HuH-7 (cell line): ENCODE results near the gene GNAI2.

Experiments
- DNase-seq: peaks from one replicate; pipeline ENCODE4 v3.0.0; 2011; ENCODE audit warnings: low spot score

Gene GNAI2

GRCh38 chr3:50235716-50236483 lies at the start of gene GNAI2:
GNAI2 (plus strand) TSS chr3:50236204; CDS start chr3:50236336, 132 bp downstream.
- peak; percentile 99 for DNase-seq

GRCh38 chr3:50187750-50188149 lies 48.3 kb upstream of the GNAI2 start:
- DNase-seq: no peak

- DNase-seq: peak; percentile 86
These were observed 46.7 kb upstream of the GNAI2 start for GRCh38 chr3:50189274-50189673.

- DNase-seq: no peak
These were observed 46.0 kb upstream of the GNAI2 start for GRCh38 chr3:50189989-50190388.

- DNase-seq: no peak
These were observed 44.9 kb upstream of the GNAI2 start, which contains the start of gene GNAT1 for GRCh38 chr3:50190936-50191660. GNAT1 (plus strand) TSS chr3:50191610; CDS start chr3:50191726, 116 bp downstream.

- DNase-seq: no peak
These were observed 43.9 kb upstream of the GNAI2 start for GRCh38 chr3:50192124-50192523.

GRCh38 chr3:50192689-50193141 lies 43.3 kb upstream of the GNAI2 start:
- peak; percentile 84 for DNase-seq

- DNase-seq: no peak
These were observed 42.7 kb upstream of the GNAI2 start for GRCh38 chr3:50193286-50193685.

- DNase-seq: no peak
These were observed 42.3 kb upstream of the GNAI2 start for GRCh38 chr3:50193746-50194127.

GRCh38 chr3:50194128-50194902 lies 41.7 kb upstream of the GNAI2 start:
- peak; percentile 88 for DNase-seq

GRCh38 chr3:50194903-50195500 lies 41.0 kb upstream of the GNAI2 start:
- DNase-seq: no peak

GRCh38 chr3:50195501-50196252 lies 40.3 kb upstream of the GNAI2 start:
- peak; percentile 75 for DNase-seq

GRCh38 chr3:50196253-50196801 lies 39.7 kb upstream of the GNAI2 start:
- DNase-seq: no peak

GRCh38 chr3:50201573-50202315 lies 34.3 kb upstream of the GNAI2 start:
- peak; percentile 61 for DNase-seq

GRCh38 chr3:50202353-50203112 lies 33.5 kb upstream of the GNAI2 start:
- no peak for DNase-seq

- DNase-seq: no peak
These were observed 32.7 kb upstream of the GNAI2 start for GRCh38 chr3:50203113-50203808.

GRCh38 chr3:50203809-50204803 lies 31.9 kb upstream of the GNAI2 start:
- DNase-seq: no peak
